Esophagus mucosa (tissue), 1 donor: Measurements from ENCODE around the gene GIT1. TPM values are rescaled to one million over a fixed set of nuclear protein-coding genes. Genes with fewer than 3 reads are reported as not detected.

ENCODE experiments used
- total RNA-seq: library from RNA; stranded (reverse); gene quantifications from one replicate; pipeline ENCODE4 v1.2.4, GENCODE V29; 2023
- donor health status: DM: yes; HTN: yes; CAD: no.

The GIT1 gene
- total RNA-seq, 1 donor from 2014 or later, result 28.7 TPM

Other genes starting within 250 kb of the GIT1 start
- 33.8 TPM for gene TAOK1, start 199.3 kb downstream of the GIT1 start, total RNA-seq
- 2.5 TPM for gene ABHD15, start 22.6 kb downstream of the GIT1 start, total RNA-seq
- gene TP53I13, start 20.9 kb downstream of the GIT1 start, total RNA-seq, result 13.4 TPM
- 2.7 TPM for gene ANKRD13B, start 3.5 kb upstream of the GIT1 start, total RNA-seq
- 1.4 TPM for gene CORO6, start 33.3 kb upstream of the GIT1 start, total RNA-seq